ENCODE results near the gene UPK3BL2.
"Not testable (repeated sequence)": the region's sequence is repeated elsewhere in the genome, so short reads cannot be mapped to it uniquely, and the experiment has no call there.

GRCh38 chr7:102576363-102576762 lies 32.9 kb upstream of the UPK3BL2 start:
- not testable (repeated sequence) for TF ChIP-seq CTCF (IDR thresholded peaks at IDR 0.05; ENCODE audit: insufficient read depth, low read length); SPI1 (IDR thresholded peaks at IDR 0.05; ENCODE audit: borderline replicate concordance, low read depth)

Data from HL-60 (cell line).